ENCODE results near the gene VTA1.

- no peak for TF ChIP-seq ZNF274 (IDR thresholded peaks at IDR 0.05; ENCODE audit: low read depth, low read length)
- no peak for TF ChIP-seq YY1 (IDR thresholded peaks at IDR 0.05; ENCODE audit: insufficient read depth, insufficient read length)
- TF ChIP-seq SUZ12 (IDR thresholded peaks at IDR 0.05; ENCODE audit: extremely low read depth, insufficient read depth, insufficient read length), result no peak
Observed at GRCh38 chr6:142262231-142262630, 115.2 kb downstream of the VTA1 start.
